ENCODE results near the gene RNF150. TPM values are rescaled to one million over a fixed set of nuclear protein-coding genes. Genes with fewer than 3 reads are reported as not detected.

RNF150 gene
- total and polyA plus RNA-seq, 2 of the 8 experiments (the other 6 are each of a cell fraction or from before 2014, with no cell fraction given): 3.4 to 4.8 TPM

DNA sequence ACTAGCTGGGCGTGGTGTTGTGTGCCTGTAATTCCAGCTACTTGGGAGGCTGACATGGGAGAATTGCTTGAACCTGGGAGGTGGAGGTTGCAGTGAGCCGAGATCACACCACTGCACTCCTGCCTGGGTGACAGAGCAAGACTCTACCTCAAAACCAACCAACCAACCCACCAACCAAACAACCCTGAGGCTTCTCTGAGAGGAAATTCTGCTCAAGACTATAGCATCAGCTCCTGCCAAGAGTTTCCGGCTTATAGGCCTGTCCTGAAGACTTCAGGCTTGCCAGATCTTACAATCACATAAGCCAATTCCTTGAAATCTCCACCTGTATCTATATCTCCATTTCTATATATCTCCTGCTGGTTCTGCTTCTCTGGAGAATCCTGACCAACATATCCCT lies 203.3 kb downstream of the RNF150 start (continued):
- TF ChIP-seq ZNF274 (IDR thresholded peaks at IDR 0.05; ENCODE audit: borderline replicate concordance, extremely low read depth, low read length) (no peak), NRF1 (IDR thresholded peaks at IDR 0.05; ENCODE audit: low read depth, low read length) (no peak), NANOG (IDR thresholded peaks at IDR 0.05; ENCODE audit: insufficient read depth, low read depth, low read length, poor library complexity, severe bottlenecking) (no peak)

Measured in H1 (cell line).